Activated CD8-positive, alpha-beta T cell treated with anti-CD3 and anti-CD28 coated beads for 36 hours (primary cell): ENCODE measurements around the gene RASGRF1. TPM values are rescaled to one million over a fixed set of nuclear protein-coding genes. Genes with fewer than 3 reads are reported as not detected.

ENCODE experiments used
- ATAC-seq: fragments of 200-7000 bp; cut with Tn5 transposase; one replicate; pipeline ENCODE4 v1.10.0; 2021; ENCODE audit warnings: mild to moderate bottlenecking, moderate library complexity
- CTCF ChIA-PET: fragments of 350-600 bp; sonication (Branson Sonifier 250); formaldehyde crosslinking; loops from one replicate; lab custom pipeline; 2021; ENCODE audit warnings: antibody characterized with exemption; lab: Charles Lee
- POLR2A ChIA-PET: fragments of 350-600 bp; sonication (Branson Sonifier 250); formaldehyde crosslinking; loops from one replicate; lab custom pipeline; 2021; ENCODE audit warnings: antibody characterized with exemption; lab: Charles Lee
- DNase-seq: peaks from one replicate; pipeline ENCODE4 v3.0.0-alpha.2; 2020
- H3K27ac Mint-ChIP-seq: one replicate; pipeline ENCODE4 v1.8.0; 2021; ENCODE audit warnings: mild to moderate bottlenecking, mixed read lengths
- H3K27me3 Mint-ChIP-seq: one replicate; pipeline ENCODE4 v1.8.0; 2021; ENCODE audit warnings: mixed read lengths
- H3K36me3 Mint-ChIP-seq: one replicate; pipeline ENCODE4 v1.8.0; 2021; ENCODE audit warnings: low read depth, mixed read lengths
- H3K4me1 Mint-ChIP-seq: one replicate; pipeline ENCODE4 v1.8.0; 2021; ENCODE audit warnings: low read depth, mixed read lengths
- H3K4me3 Mint-ChIP-seq: one replicate; pipeline ENCODE4 v1.8.0; 2021; ENCODE audit warnings: mild to moderate bottlenecking, moderate library complexity, mixed read lengths
- H3K9me3 Mint-ChIP-seq: one replicate; pipeline ENCODE4 v1.8.0; 2021; ENCODE audit warnings: mixed read lengths
- intact Hi-C: fragments of 100-400 bp; cut with micrococcal nuclease; formaldehyde crosslinking; loops from one replicate; pipeline ENCODE4 v1.10.0; 2022
- total RNA-seq, 2 experiments: library from RNA; stranded (reverse); gene quantifications; one replicate each; pipeline ENCODE4 v1.2.3, GENCODE V29; 2021
- TF ChIP-seq, protein P1 (sequence below): fragments of 200-600 bp; IDR thresholded peaks from one replicate; pipeline ENCODE4 v1.8.0; 2022; ENCODE audit warnings: antibody characterized with exemption, mild to moderate bottlenecking

Gene RASGRF1, protein sequence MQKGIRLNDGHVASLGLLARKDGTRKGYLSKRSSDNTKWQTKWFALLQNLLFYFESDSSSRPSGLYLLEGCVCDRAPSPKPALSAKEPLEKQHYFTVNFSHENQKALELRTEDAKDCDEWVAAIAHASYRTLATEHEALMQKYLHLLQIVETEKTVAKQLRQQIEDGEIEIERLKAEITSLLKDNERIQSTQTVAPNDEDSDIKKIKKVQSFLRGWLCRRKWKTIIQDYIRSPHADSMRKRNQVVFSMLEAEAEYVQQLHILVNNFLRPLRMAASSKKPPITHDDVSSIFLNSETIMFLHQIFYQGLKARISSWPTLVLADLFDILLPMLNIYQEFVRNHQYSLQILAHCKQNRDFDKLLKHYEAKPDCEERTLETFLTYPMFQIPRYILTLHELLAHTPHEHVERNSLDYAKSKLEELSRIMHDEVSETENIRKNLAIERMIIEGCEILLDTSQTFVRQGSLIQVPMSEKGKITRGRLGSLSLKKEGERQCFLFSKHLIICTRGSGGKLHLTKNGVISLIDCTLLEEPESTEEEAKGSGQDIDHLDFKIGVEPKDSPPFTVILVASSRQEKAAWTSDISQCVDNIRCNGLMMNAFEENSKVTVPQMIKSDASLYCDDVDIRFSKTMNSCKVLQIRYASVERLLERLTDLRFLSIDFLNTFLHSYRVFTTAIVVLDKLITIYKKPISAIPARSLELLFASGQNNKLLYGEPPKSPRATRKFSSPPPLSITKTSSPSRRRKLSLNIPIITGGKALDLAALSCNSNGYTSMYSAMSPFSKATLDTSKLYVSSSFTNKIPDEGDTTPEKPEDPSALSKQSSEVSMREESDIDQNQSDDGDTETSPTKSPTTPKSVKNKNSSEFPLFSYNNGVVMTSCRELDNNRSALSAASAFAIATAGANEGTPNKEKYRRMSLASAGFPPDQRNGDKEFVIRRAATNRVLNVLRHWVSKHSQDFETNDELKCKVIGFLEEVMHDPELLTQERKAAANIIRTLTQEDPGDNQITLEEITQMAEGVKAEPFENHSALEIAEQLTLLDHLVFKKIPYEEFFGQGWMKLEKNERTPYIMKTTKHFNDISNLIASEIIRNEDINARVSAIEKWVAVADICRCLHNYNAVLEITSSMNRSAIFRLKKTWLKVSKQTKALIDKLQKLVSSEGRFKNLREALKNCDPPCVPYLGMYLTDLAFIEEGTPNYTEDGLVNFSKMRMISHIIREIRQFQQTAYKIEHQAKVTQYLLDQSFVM (N-terminal part only)
- not detected for total RNA-seq

GRCh38 chr15:79090487-79091203, at the start of gene RASGRF1:
TSS of gene RASGRF1 (minus strand) at chr15:79090780. CDS start at chr15:79090498, 282 bp downstream.
- DNase-seq (no peak), ATAC-seq (no peak)
- TF ChIP-seq, protein P1, sequence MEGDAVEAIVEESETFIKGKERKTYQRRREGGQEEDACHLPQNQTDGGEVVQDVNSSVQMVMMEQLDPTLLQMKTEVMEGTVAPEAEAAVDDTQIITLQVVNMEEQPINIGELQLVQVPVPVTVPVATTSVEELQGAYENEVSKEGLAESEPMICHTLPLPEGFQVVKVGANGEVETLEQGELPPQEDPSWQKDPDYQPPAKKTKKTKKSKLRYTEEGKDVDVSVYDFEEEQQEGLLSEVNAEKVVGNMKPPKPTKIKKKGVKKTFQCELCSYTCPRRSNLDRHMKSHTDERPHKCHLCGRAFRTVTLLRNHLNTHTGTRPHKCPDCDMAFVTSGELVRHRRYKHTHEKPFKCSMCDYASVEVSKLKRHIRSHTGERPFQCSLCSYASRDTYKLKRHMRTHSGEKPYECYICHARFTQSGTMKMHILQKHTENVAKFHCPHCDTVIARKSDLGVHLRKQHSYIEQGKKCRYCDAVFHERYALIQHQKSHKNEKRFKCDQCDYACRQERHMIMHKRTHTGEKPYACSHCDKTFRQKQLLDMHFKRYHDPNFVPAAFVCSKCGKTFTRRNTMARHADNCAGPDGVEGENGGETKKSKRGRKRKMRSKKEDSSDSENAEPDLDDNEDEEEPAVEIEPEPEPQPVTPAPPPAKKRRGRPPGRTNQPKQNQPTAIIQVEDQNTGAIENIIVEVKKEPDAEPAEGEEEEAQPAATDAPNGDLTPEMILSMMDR = no peak
- Mint-ChIP-seq H3K4me1 (peaks cover 11% of the 10 kb centered on the region), H3K27me3 (peaks cover 50% of the 10 kb centered on the region), H3K36me3 (no peaks in the 10 kb centered on the region), H3K4me3 (peak within 1 kb of the TSS; percentile 31), H3K27ac (no peak within 1 kb of the TSS), H3K9me3 (no peaks in the 10 kb centered on the region)
- intact Hi-C loops = no loop called here
- ChIA-PET POLR2A (no interaction called here), CTCF (interaction anchor here (1.4 kb wide), 1 partner anchor 94 kb away, joined by 3 read pairs; no protein-coding TSS in a partner anchor)

- H3K27me3 Mint-ChIP-seq = peaks cover 32% of the 10 kb centered on the region
- no peaks in the 10 kb centered on the region for H3K9me3 Mint-ChIP-seq
- no peak overlapping the region for H3K27ac Mint-ChIP-seq
- TF ChIP-seq, protein P1 = no peak
- no peak overlapping the region for H3K4me3 Mint-ChIP-seq
- DNase-seq (no peak), ATAC-seq (no peak)
- H3K4me1 Mint-ChIP-seq = no peaks in the 10 kb centered on the region
- POLR2A ChIA-PET = no interaction called here
- CTCF ChIA-PET = interaction anchor here (0.8 kb wide), 1 partner anchor 48 kb away, joined by 4 read pairs; no protein-coding TSS in a partner anchor
- intact Hi-C loops = no loop called here
- H3K36me3 Mint-ChIP-seq = no peaks in the 10 kb centered on the region
These were observed 46.0 kb upstream of the RASGRF1 start for GRCh38 chr15:79136434-79137046.

- no peak overlapping the region for H3K27ac Mint-ChIP-seq
- CTCF ChIA-PET = no interaction called here
- POLR2A ChIA-PET = no interaction called here
- no peaks in the 10 kb centered on the region for H3K4me1 Mint-ChIP-seq
- H3K36me3 Mint-ChIP-seq = no peaks in the 10 kb centered on the region
- DNase-seq (no peak), ATAC-seq (no peak)
- peaks cover 32% of the 10 kb centered on the region for H3K27me3 Mint-ChIP-seq
- intact Hi-C loops = no loop called here
- no peak overlapping the region for H3K4me3 Mint-ChIP-seq
- TF ChIP-seq, protein P1 = no peak
- H3K9me3 Mint-ChIP-seq = no peaks in the 10 kb centered on the region
These were observed 42.7 kb upstream of the RASGRF1 start for GRCh38 chr15:79133309-79133708.

DNA sequence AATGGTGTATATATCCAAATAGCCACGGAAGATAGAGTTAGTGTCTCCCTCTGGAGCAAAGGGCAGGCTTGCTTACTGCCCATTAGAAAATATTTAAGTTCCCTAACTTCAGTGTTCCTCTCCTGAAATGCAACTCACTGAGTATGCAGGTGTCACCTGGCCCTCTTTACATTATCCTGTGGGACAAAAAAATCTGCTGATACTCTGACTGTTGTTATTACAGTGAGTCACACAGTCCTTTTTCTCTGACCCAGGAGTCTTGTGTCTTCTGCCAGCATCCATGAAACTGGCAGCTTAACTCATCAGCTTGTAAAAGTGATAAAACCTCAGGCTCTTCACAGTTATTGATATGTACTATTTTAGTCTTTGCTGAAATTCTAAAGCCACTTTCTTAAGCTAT, 42.2 kb upstream of the RASGRF1 start:
- Mint-ChIP-seq H3K27me3 (peaks cover 33% of the 10 kb centered on the region), H3K4me3 (no peak overlapping the region), H3K27ac (no peak overlapping the region), H3K9me3 (no peaks in the 10 kb centered on the region), H3K4me1 (no peaks in the 10 kb centered on the region), H3K36me3 (no peaks in the 10 kb centered on the region)
- intact Hi-C loops = no loop called here
- ATAC-seq (no peak), DNase-seq (no peak)
- ChIA-PET CTCF (no interaction called here), POLR2A (no interaction called here)
- TF ChIP-seq, protein P1 = no peak
